ENCODE measurements around the gene P3H4. TPM values are rescaled to one million over a fixed set of nuclear protein-coding genes. Genes with fewer than 3 reads are reported as not detected.
A peak's percentile ranks its signal among the peaks of the same experiment; 100 is the strongest.

Gene P3H4
- total RNA-seq, 1 experiment from 2014 or later: 36.4 TPM

DNA sequence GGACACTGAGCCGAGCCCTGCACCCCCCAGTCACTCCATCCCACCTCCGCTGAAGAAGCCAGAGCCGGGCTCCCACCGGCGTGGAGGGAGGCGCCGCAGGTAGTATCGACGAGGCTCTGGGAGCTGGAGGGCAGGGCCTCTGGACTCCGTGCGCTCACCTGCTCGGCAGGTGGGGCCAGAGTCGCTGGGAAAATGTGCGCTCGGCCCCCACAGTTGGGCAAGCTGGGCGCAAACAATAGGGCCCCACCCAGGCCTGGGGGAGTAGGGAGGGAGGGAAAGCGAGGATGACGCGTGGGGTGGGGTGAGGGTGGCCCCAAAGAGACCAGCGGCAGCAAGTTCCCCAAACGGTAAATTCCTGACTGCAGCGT is 25.9 kb downstream of the P3H4 start:
- CTCF ChIA-PET: interaction anchor here (0.6 to 4.3 kb wide), 15 partner anchors 9 to 188 kb away, joined by 3 to 73 read pairs (median 5); no protein-coding TSS in a partner anchor
- H3K27ac Mint-ChIP-seq (ENCODE audit: low read depth, unreplicated experiment): peak overlapping the region; percentile 70
- H3K36me3 Mint-ChIP-seq (ENCODE audit: insufficient read depth, unreplicated experiment): peaks cover 26% of the 10 kb centered on the region
- H3K27me3 Mint-ChIP-seq (ENCODE audit: insufficient read depth, unreplicated experiment): no peaks in the 10 kb centered on the region
- POLR2A ChIA-PET: interaction anchor here (0.5 to 18.0 kb wide), 27 partner anchors 10 to 1805 kb away, joined by 3 to 599 read pairs (median 6); partner anchors contain the start of genes ACLY, CNP, DNAJC7 and EIF1
- peak overlapping the region; percentile 74 for H3K4me3 Mint-ChIP-seq (ENCODE audit: unreplicated experiment)
- peak; percentile 93 for DNase-seq (ENCODE audit: unreplicated experiment)
- TF ChIP-seq, protein P1, sequence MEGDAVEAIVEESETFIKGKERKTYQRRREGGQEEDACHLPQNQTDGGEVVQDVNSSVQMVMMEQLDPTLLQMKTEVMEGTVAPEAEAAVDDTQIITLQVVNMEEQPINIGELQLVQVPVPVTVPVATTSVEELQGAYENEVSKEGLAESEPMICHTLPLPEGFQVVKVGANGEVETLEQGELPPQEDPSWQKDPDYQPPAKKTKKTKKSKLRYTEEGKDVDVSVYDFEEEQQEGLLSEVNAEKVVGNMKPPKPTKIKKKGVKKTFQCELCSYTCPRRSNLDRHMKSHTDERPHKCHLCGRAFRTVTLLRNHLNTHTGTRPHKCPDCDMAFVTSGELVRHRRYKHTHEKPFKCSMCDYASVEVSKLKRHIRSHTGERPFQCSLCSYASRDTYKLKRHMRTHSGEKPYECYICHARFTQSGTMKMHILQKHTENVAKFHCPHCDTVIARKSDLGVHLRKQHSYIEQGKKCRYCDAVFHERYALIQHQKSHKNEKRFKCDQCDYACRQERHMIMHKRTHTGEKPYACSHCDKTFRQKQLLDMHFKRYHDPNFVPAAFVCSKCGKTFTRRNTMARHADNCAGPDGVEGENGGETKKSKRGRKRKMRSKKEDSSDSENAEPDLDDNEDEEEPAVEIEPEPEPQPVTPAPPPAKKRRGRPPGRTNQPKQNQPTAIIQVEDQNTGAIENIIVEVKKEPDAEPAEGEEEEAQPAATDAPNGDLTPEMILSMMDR (IDR thresholded peaks at IDR 0.05; ENCODE audit: unreplicated experiment): no peak
- BruUV-seq (replicated peaks): no TSS peak
- H3K9me3 Mint-ChIP-seq (ENCODE audit: unreplicated experiment): no peaks in the 10 kb centered on the region
- intact Hi-C loops (cut with micrococcal nuclease): loop anchor here (1.0 kb wide), 1 partner anchor 15 kb away; no protein-coding TSS in a partner anchor
- H3K4me1 Mint-ChIP-seq (ENCODE audit: insufficient read depth, unreplicated experiment): peaks cover 34% of the 10 kb centered on the region

DNA sequence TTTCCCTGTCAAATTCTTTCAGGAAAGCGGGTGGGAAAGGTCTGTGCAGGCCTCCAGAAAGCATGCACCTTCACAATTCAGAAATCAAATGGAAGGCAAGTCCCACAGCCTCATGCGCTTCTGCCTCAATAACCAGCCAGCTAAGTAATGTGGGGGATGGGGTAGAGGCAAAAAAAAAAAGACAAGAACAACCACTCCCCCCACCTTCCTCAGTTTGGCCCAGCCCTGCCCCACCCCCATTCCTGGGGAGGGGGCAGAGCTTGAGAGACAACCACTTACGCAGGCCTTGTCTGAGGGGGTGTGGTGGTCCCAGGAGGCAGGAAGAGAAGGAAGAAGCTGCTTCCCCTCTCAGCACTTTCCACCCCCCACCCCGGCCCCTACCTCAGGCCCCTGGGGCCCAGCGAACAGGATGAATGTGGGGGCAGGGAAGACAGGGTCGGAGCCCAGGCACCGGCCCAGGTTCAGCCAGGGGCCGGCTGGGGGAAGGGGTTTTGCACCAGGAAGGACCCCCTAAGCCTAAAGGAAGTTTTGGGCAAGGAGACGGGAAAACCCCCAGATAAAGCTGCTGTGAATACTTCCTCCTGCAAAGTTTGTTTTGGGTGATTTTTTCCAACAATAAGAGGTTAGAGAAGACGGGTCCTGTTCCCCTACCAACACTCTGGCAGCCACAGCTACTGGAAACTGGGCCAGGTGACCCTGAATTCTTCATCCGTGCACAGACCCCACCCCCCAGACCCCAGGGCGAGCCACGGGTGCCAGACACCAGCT is 26.5 kb downstream of the P3H4 start:
- Mint-ChIP-seq H3K27me3 (ENCODE audit: insufficient read depth, unreplicated experiment) (no peaks in the 10 kb centered on the region), H3K27ac (ENCODE audit: low read depth, unreplicated experiment) (peak overlapping the region; percentile 70), H3K9me3 (ENCODE audit: unreplicated experiment) (no peaks in the 10 kb centered on the region), H3K4me3 (ENCODE audit: unreplicated experiment) (peak overlapping the region; percentile 74), H3K36me3 (ENCODE audit: insufficient read depth, unreplicated experiment) (peaks cover 29% of the 10 kb centered on the region), H3K4me1 (ENCODE audit: insufficient read depth, unreplicated experiment) (peaks cover 34% of the 10 kb centered on the region)
- DNase-seq (ENCODE audit: unreplicated experiment): peak; percentile 58
- intact Hi-C loops (cut with micrococcal nuclease): no loop called here
- TF ChIP-seq, protein P1 (IDR thresholded peaks at IDR 0.05; ENCODE audit: unreplicated experiment): no peak
- POLR2A ChIA-PET: interaction anchor here (0.5 to 18.0 kb wide), 22 partner anchors 10 to 369 kb away, joined by 3 to 599 read pairs (median 6); partner anchors contain the start of genes ACLY, CNP, DNAJC7 and EIF1
- CTCF ChIA-PET: interaction anchor here (0.6 to 4.3 kb wide), 16 partner anchors 10 to 1356 kb away, joined by 3 to 73 read pairs (median 4); no protein-coding TSS in a partner anchor
- TSS peak; percentile 44 for BruUV-seq (replicated peaks)

DNA sequence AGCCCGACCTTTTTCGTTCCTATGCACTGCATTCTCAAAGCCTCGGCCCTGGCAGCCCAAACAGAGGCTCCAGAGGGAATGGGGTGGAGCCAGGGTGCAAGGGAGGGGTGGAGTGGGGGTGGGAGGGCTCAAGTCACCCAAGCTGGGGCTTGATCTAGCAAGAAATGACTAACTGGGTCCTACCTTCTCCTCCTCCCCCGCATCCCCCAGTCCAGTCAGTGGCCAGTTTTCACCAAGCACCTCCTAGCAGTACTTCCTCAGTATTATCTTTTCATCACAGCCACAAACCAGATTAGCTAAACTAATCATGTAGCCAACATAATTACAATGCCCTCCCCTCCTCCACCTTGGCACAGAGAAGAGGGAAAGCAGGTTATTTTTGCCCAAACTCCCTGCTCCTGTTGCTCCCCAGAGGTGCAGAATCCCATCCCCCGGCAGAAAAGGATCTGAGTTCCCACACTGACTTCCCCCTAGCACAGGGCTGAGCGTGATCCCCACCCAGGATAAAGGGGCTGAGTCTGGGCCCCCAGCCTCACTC is 27.5 kb downstream of the P3H4 start:
- Mint-ChIP-seq H3K36me3 (ENCODE audit: insufficient read depth, unreplicated experiment) (peaks cover 33% of the 10 kb centered on the region), H3K27ac (ENCODE audit: low read depth, unreplicated experiment) (peak overlapping the region; percentile 70), H3K9me3 (ENCODE audit: unreplicated experiment) (no peaks in the 10 kb centered on the region), H3K4me1 (ENCODE audit: insufficient read depth, unreplicated experiment) (peaks cover 33% of the 10 kb centered on the region), H3K27me3 (ENCODE audit: insufficient read depth, unreplicated experiment) (no peaks in the 10 kb centered on the region), H3K4me3 (ENCODE audit: unreplicated experiment) (peak overlapping the region; percentile 74)
- DNase-seq (ENCODE audit: unreplicated experiment): peak; percentile 96
- POLR2A ChIA-PET: interaction anchor here (0.7 to 18.0 kb wide), 11 partner anchors 9 to 1289 kb away, joined by 3 to 599 read pairs (median 15); partner anchors contain the start of genes ACLY, CNP, EIF1 and FKBP10
- intact Hi-C loops (cut with micrococcal nuclease): loop anchor here (1.0 kb wide), 1 partner anchor 11 kb away; no protein-coding TSS in a partner anchor
- CTCF ChIA-PET: interaction anchor here (0.6 to 4.3 kb wide), 7 partner anchors 11 to 565 kb away, joined by 3 to 73 read pairs (median 7); no protein-coding TSS in a partner anchor
- BruUV-seq (replicated peaks): no TSS peak
- TF ChIP-seq, protein P1 (IDR thresholded peaks at IDR 0.05; ENCODE audit: unreplicated experiment): no peak

DNA sequence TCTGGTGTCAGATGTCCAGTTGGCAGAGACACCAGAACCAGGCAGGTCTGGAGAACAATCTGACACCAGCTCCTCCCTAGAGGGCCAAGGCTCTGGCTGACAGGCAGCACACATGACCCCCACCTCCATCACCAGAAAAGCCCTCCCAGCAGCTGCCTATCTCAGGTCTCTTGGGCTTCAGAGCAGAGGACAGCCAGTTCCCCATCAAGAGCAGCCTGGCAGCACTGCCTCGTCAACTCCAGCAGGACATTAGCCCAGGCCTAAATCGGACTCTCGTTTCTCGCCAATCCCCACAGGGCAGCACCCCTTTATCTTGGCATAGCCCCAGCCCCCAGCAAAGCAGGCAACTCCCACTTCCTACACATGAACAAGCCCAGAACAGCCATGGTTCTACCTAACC is 29.6 kb downstream of the P3H4 start:
- H3K9me3 Mint-ChIP-seq (ENCODE audit: unreplicated experiment): no peaks in the 10 kb centered on the region
- intact Hi-C loops (cut with micrococcal nuclease): no loop called here
- peaks cover 26% of the 10 kb centered on the region for H3K4me1 Mint-ChIP-seq (ENCODE audit: insufficient read depth, unreplicated experiment)
- H3K4me3 Mint-ChIP-seq (ENCODE audit: unreplicated experiment): no peak overlapping the region
- DNase-seq (ENCODE audit: unreplicated experiment): no peak
- ChIA-PET CTCF (interaction anchor here (0.7 to 2.1 kb wide), 3 partner anchors 20 to 45 kb away, joined by 3 to 8 read pairs (median 3); no protein-coding TSS in a partner anchor), POLR2A (interaction anchor here (1.7 to 18.0 kb wide), 2 partner anchors 22 to 32 kb away, joined by 6 to 599 read pairs; partner anchors contain the start of genes FKBP10 and P3H4)
- H3K27me3 Mint-ChIP-seq (ENCODE audit: insufficient read depth, unreplicated experiment): no peaks in the 10 kb centered on the region
- BruUV-seq (replicated peaks): no TSS peak
- TF ChIP-seq, protein P1 (IDR thresholded peaks at IDR 0.05; ENCODE audit: unreplicated experiment): no peak
- H3K36me3 Mint-ChIP-seq (ENCODE audit: insufficient read depth, unreplicated experiment): peaks cover 48% of the 10 kb centered on the region
- H3K27ac Mint-ChIP-seq (ENCODE audit: low read depth, unreplicated experiment): peak overlapping the region; percentile 64

All from MCF 10A (cell line).